Suppressor macrophage treated with lipopolysaccharide for 4 hours (primary cell): ENCODE results near the gene ETFRF1.

Experiments
- DNase-seq: peaks from one replicate; pipeline ENCODE4 v3.0.0-alpha.2; 2020

Gene ETFRF1, protein sequence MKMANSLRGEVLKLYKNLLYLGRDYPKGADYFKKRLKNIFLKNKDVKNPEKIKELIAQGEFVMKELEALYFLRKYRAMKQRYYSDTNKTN

DNA sequence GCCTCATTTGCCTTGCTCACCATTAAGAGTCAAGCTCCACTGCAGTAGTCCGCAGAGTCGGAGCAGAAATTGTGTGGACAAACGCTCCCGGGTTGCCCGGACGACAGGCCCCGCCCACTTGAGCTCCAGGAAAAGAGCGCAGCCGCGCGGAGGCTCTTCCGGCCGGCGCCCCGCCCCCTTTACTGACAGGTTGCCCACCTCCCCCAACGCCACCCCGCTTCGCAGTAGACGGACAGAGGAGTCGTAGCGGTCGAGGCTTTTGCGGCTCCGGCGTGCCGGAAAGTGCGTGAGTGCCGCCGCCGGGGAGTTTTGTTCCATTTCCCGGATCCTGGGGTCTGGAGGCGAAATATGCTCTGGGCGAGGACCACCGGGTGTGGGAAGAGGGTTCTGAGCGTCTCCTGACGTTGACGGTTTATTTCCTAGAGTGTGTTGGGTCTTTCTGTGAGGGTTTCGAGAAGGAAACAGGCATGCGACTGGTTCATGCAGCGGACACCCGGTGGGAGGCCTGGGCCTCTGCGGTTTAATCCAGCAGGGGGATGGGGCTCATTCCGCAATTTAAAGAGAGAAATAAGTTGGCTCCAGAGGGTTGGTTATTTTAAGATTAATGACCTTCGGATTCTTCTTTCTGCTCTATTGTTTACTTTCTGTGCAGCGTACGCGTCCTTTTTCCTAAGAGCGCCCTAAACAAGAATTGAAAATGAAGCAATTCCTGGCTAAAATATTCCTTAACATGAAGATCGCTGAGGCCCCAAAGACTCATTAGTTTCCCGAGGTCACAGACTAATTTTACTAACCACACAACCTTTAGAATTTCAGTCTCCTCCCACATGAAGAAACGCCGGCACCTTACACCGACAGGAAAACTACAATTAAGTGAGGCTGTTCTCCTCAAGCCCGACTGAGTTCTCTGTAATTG lies at the start of gene ETFRF1, which contains the start of gene DNAI7:
TSS of gene ETFRF1 (plus strand) at position 182 of the 916 bp plus-strand sequence. CDS start 8,720 bp downstream, outside the sequence.
TSS of gene DNAI7 (minus strand) at position 105 of the 916 bp plus-strand sequence. CDS start at position 23, 82 bp downstream.
- DNase-seq: peak; percentile 96

DNA sequence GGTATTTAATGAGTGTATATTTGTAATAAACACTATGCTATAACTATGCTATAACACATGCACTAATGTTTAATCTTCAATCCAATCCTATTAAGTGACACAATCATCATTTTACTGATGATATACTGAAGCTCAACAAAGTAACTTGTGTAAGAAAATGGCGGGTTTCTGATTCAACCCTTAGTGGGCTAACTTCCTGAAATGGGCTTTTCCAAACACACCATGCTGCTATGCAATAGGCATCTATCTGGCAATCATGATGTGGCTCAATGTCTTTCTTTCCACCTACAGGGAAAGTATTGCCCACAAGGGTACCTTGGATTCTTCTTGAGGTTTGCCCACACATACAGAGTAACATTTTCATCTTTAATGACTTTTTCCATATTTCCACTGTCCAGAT lies 48.4 kb upstream of the ETFRF1 start:
- peak; percentile 16 for DNase-seq

- DNase-seq: peak; percentile 44
Measured at GRCh38 chr12:25151476-25151875, 43.6 kb upstream of the ETFRF1 start.

DNA sequence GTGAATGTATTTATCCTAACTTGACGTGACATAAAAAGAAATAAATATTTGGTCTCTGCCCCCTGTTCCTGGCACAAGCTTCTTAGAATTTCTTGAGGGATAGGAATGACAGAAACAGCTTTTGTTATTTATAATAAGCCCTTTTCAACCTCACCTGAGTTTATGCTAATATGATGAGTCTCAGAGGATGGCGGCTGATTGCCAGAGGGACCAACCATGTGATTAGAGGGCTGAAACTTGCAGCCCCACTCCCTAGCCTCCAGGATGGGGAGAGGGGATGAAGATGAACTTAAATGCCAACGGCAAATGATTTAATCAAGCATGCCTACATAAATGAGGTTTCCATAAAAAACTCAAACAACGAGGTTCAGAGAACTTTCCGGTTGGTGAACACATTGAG lies 43.0 kb upstream of the ETFRF1 start:
- no peak for DNase-seq

DNA sequence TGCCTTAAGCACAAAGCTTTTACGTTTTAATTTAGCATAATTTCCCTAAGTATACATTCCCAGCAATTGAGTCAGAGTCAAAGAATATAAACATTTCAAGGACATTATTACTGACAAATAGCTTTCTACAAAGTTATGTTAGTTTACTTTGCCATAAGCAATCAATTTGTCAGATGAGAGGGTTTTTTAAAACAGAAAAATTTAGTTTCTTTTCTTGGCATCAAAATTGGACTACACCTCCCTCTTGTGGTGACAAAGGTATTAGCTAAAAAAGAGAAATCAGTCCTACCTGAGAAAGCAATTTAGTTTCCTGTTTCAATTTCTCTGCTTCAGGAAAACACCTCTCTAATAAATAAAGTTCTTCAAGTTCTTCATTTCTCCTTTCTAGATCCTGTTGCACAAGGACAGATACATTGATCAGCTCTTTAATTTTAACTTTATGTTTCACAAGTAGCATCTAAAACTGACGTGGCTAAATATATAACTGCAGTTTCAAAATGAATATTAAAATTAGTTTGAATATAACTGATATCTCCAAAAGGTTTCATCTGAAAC lies 39.9 kb upstream of the ETFRF1 start:
- peak; percentile 27 for DNase-seq

DNA sequence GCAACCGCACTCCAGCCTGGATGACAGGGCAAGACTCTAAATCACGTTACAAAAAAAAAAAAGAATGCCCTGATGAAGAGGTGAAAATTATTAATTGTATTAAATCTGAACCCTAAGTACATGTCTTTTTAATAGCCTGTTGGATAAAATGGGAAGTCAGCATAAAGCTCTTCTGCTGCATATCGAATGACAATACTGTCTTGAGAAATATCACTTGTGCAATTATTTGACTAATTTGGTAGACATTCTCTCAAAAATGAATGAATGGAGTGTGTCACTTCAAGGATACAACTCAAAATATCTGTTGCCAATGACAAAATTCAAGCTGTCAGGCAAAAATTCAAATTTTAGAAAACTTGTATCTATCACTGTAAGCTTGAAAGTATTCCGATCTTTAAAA lies 39.0 kb upstream of the ETFRF1 start:
- peak; percentile 34 for DNase-seq

GRCh38 chr12:25162866-25163265 lies 32.2 kb upstream of the ETFRF1 start:
- DNase-seq: no peak

DNA sequence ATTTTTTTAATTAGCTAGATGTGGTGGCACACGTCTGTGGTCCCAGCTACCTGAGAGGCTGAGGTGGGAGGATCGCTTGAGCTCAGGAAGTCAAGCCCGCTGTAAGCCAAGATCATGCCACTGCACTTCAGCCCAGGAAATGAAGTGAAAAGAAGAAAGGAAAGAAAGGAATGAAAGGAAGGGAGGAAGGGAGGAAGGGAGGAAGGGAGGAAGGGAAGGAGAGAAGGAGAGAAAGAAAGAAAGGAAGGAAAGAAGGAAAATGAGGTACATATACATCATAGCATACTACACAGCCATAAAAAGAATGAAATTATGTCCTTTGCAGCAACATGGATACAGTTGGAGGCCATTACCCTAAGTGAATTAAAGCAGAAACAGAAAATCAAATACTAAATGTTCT lies 12.3 kb upstream of the ETFRF1 start:
- DNase-seq: no peak

GRCh38 chr12:25184132-25184531 lies 10.9 kb upstream of the ETFRF1 start:
- no peak for DNase-seq

DNA sequence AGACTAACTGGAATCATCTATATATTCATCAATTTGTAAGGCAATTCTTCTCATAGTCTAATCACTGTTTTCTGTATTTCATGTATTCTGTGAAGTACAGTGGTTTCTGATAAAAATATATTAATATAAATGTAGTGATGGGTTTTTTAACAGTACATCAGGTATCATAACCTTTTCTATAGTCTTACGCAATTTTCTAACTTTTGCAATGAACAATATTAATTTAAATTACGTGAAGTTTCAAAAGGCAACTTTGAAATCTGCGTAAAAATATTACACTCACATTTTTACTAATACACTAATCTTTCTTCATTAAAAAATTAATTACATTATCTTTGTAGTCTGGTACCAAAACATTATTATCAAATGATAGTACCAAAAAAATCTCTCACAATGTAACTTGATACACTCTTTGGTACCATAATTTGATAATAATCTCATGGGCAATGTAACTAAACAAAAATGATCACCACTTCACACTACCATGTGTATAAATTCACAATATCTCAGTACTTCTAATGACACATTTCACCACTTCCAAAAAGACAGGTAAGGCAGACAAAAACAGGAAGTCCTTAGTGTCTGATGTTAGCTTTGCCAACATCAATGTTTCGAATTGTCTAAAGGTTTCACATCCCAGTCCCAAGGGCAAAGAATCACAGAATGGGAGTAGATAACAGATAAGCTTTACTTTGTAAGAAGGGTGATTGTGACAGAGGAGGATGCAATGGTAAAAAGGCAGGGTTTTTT lies 8.8 kb upstream of the ETFRF1 start:
- no peak for DNase-seq

DNA sequence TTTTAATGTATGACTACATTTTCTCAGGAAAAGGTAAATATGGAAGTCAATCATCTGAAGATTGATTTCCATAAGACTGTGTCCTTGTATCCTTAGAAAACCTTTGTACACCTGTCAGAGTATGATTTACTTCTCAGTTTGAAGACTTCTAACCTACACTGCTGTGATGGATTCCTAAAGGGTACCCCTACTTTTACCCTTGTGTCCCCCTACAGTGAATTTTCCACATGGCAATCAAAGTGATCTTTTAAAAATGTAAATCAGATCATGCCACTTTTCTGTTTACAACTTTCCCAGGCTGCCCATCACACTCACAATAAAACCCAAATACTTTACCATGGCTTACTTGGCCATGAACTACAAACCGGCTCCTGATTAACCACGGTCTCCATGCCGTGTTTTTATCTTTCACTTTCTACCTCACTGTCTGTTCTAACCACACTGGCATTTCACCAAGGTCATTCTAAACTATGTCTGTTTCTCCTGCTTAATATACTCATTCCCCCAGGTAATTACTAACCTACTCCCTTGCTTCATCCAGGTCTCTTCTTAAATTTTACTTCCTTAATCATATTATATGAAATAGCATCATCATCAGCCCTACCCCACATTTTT lies 8.1 kb upstream of the ETFRF1 start:
- DNase-seq: no peak

- no peak for DNase-seq
Measured at GRCh38 chr12:25187781-25188180, 7.3 kb upstream of the ETFRF1 start.

GRCh38 chr12:25189656-25190055 lies 5.4 kb upstream of the ETFRF1 start:
- no peak for DNase-seq

- no peak for DNase-seq
Measured at GRCh38 chr12:25190793-25191192, 4.2 kb upstream of the ETFRF1 start.

DNA sequence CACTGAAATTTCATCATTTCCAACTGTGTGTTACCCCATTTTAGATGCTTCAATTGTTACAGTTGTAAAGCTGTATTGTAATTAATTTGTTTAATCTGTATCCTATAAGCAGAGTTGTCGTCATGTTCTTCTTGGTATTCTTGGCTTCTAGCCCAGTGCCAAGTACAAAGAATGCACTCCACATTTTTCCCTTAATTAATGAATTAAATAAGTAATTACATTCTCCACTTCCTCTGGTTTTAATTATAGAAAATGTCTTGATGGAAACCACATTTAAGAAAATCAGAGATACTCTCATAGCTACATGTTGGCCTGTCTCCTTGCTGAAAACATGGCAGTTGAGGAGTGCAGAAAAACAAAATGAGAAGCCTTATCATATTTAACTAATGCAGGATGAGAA lies 823 bp upstream of the ETFRF1 start:
- no peak for DNase-seq

- DNase-seq: no peak
Measured at GRCh38 chr12:25194722-25195055, 348 bp upstream of the ETFRF1 start.

GRCh38 chr12:25197608-25198007 lies 2.6 kb downstream of the ETFRF1 start:
- DNase-seq: no peak

DNA sequence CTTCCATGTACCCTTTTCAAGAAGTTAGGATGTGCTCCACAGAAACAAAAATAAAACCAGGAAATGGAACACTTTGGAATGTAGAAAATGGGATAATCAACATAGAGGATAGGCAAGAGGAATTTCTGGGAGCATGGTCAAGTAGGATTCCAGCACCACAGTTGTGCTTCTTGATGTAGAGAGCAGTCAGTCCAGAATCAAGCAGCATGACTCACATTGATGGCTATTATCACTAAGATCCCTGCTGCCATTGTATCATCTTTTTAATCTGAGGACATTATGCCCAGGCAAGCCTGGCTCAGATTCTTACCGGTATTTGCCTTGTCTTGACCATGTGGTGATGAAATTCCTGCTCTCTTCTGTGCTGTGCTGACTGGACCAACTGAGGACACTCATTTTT lies 5.7 kb downstream of the ETFRF1 start:
- DNase-seq: no peak

DNA sequence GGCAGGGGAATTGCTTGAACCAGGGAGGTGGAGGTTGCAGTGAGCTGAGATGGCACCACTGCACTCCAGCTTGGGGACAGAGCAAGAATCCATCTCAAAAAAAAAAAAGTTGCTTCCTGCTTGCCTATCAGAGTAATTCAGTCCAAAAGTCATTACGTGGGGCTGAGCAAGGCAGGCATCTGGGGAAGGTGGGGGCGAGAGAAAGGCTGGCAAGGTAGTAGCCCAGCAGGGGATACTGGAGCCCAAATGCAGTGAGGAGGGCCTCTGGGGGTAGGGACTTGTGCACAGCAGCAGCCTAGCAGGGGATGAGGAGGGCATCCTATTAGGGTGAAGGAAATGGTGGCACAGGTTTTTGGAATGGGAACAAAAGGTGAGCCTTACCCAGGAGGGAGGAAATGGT lies 7.1 kb downstream of the ETFRF1 start:
- no peak for DNase-seq

DNA sequence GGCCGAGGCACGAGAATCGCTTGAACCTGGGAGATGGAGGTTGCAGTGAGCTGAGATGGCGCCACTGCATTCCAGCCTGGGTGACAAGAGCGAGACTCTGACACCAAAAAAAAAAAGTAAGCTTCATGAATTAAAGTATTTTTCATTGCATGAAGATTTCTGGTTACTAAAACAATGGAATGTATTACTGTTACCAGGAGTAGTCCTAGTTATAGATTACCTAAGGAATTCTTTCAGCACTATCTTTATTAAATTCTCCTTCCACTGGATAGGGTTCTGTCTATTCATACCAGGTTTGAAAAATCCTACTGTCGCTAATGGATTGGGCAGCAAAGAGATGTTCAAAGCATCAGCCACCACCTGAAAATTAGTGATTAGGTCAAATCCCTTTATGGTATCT lies 12.4 kb downstream of the ETFRF1 start:
- DNase-seq: no peak

- no peak for DNase-seq
Measured at GRCh38 chr12:25207846-25208245, 12.8 kb downstream of the ETFRF1 start.

GRCh38 chr12:25208554-25208953 lies 13.5 kb downstream of the ETFRF1 start:
- DNase-seq: no peak

GRCh38 chr12:25213338-25213737 lies 18.3 kb downstream of the ETFRF1 start:
- no peak for DNase-seq
